ENCODE data around the gene NR1H4. TPM values are rescaled to one million over a fixed set of nuclear protein-coding genes. Genes with fewer than 3 reads are reported as not detected.

NR1H4 gene
- total and polyA plus RNA-seq, 2 of the 13 experiments (the other 11 are each of a cell fraction or from before 2014, with no cell fraction given), result 27.3 to 114 TPM

DNA sequence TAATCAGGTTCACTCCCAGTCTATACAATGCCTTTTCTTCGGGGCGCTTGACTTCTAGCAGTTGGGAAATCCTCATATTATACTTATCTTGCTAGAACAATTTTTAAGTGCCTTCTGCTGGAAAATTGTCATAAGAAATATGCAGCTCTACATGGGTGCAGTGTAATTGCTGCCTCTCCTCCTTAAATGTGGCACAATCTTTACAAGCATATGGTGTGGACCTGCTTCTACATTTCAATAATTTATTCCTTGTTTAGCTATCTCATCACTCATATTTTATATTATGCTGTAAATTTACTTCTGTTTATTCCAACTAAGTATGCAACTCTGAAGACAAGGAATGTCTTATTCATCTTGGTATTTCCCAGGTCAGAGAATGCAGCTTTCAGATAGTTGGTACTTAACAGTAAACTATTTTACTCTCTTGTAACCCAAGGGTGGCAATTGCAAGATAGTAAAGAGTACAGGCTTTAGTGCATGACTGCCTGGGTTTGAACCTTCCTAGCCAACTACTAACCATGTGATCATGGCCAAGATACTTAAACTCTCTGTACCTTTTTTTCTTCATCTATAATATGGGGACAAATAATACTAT, 56.2 kb downstream of the NR1H4 start:
- no peaks in the 10 kb centered on the region for H3K27me3 ChIP-seq (ENCODE audit: control insufficient read depth in 1 of 2, insufficient read depth in 2 of 2, low read length in 2 of 2)
- TF ChIP-seq, protein P1, sequence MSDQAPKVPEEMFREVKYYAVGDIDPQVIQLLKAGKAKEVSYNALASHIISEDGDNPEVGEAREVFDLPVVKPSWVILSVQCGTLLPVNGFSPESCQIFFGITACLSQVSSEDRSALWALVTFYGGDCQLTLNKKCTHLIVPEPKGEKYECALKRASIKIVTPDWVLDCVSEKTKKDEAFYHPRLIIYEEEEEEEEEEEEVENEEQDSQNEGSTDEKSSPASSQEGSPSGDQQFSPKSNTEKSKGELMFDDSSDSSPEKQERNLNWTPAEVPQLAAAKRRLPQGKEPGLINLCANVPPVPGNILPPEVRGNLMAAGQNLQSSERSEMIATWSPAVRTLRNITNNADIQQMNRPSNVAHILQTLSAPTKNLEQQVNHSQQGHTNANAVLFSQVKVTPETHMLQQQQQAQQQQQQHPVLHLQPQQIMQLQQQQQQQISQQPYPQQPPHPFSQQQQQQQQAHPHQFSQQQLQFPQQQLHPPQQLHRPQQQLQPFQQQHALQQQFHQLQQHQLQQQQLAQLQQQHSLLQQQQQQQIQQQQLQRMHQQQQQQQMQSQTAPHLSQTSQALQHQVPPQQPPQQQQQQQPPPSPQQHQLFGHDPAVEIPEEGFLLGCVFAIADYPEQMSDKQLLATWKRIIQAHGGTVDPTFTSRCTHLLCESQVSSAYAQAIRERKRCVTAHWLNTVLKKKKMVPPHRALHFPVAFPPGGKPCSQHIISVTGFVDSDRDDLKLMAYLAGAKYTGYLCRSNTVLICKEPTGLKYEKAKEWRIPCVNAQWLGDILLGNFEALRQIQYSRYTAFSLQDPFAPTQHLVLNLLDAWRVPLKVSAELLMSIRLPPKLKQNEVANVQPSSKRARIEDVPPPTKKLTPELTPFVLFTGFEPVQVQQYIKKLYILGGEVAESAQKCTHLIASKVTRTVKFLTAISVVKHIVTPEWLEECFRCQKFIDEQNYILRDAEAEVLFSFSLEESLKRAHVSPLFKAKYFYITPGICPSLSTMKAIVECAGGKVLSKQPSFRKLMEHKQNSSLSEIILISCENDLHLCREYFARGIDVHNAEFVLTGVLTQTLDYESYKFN (CRISPR knock-in tag; conservative IDR thresholded peaks at IDR 0.05), result no peak
- no peak for TF ChIP-seq NFRKB (IDR thresholded peaks at IDR 0.05)
- DNase-seq (ENCODE audit: low spot score), result no peak

GRCh38 chr12:100533376-100533775, 59.7 kb downstream of the NR1H4 start:
- WGBS (ENCODE audit: low lambda C conversion rate), result 96% methylated on average over 3 of the region's 3 CpGs
- Histone ChIP-seq H3K4me3 (replicated peaks in 1 of 3; ENCODE audit: insufficient read depth in 1 of 3, low read depth in 2 of 3, low read length in 3 of 3) (no peak overlapping the region), H4K20me1 (ENCODE audit: insufficient read depth, low read length) (no peaks in the 10 kb centered on the region), H2AFZ (ENCODE audit: low read length) (no peak overlapping the region), H3K4me1 (ENCODE audit: insufficient read depth, low read length) (no peaks in the 10 kb centered on the region), H3K27ac (ENCODE audit: extremely low read length, insufficient read depth, low read length) (no peak overlapping the region), H3K4me2 (ENCODE audit: low read depth, low read length) (no peak overlapping the region), H3K9me3 (ENCODE audit: low read length) (no peaks in the 10 kb centered on the region), H3K36me3 (replicated peaks in 1 of 2; ENCODE audit: control insufficient read depth in 1 of 2, insufficient read depth in 2 of 2, low read length in 2 of 2) (peaks cover 3 to 59% of the 10 kb centered on the region in 2 experiments), H3K79me2 (ENCODE audit: insufficient read depth, low read length) (no peaks in the 10 kb centered on the region), H3K9ac (ENCODE audit: insufficient read depth, low read depth, low read length) (no peak overlapping the region), H3K27me3 (ENCODE audit: control insufficient read depth in 1 of 2, insufficient read depth in 2 of 2, low read length in 2 of 2) (no peaks in the 10 kb centered on the region)
- DNase-seq (ENCODE audit: low spot score) (no peak), ATAC-seq (no peak), FAIRE-seq (no peak)
- ChIA-PET POLR2A (no interaction called here), CTCF (ENCODE audit: low intra/inter-chr PET ratio, low total read pairs) (no interaction called here)
- no TSS peak for BruUV-seq (replicated peaks)
- intact Hi-C loops (cut with micrococcal nuclease; ENCODE audit: unreplicated experiment) (no loop called here), in situ Hi-C loops (cut with HindIII; ENCODE audit: extremely low pct_ligation_motif_present, low pct_unique_long_range_greater_than_20kb) (no loop called here)
- TF ChIP-seq FOXP4 (CRISPR knock-in tag; IDR thresholded peaks at IDR 0.05) (no peak), RELA (CRISPR knock-in tag; IDR thresholded peaks at IDR 0.05) (no peak), ZNF878 (CRISPR knock-in tag; IDR thresholded peaks at IDR 0.05) (no peak), MZF1 (CRISPR knock-in tag; IDR thresholded peaks at IDR 0.05; ENCODE audit: borderline replicate concordance) (no peak)
- TF ChIP-seq, protein P2, sequence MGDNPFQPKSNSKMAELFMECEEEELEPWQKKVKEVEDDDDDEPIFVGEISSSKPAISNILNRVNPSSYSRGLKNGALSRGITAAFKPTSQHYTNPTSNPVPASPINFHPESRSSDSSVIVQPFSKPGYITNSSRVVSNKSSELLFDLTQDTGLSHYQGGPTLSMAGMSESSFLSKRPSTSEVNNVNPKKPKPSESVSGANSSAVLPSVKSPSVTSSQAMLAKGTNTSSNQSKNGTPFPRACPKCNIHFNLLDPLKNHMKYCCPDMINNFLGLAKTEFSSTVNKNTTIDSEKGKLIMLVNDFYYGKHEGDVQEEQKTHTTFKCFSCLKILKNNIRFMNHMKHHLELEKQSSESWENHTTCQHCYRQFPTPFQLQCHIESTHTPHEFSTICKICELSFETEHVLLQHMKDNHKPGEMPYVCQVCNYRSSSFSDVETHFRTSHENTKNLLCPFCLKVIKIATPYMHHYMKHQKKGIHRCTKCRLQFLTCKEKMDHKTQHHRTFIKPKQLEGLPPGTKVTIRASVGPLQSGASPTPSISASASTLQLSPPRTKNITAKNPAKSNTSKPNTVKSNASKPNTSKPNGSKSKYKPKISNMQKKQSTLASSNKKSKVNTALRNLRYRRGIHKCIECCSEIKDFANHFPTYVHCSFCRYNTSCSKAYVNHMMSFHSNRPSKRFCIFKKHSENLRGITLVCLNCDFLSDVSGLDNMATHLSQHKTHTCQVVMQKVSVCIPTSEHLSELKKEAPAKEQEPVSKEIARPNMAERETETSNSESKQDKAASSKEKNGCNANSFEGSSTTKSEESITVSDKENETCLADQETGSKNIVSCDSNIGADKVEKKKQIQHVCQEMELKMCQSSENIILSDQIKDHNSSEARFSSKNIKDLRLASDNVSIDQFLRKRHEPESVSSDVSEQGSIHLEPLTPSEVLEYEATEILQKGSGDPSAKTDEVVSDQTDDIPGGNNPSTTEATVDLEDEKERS (CRISPR knock-in tag; IDR thresholded peaks at IDR 0.05), result no peak

More for the DNA sequence above, 56.2 kb downstream of the NR1H4 start:
- Histone ChIP-seq H3K4me2 (ENCODE audit: low read depth, low read length) (no peak overlapping the region), H3K27ac (ENCODE audit: extremely low read length, insufficient read depth, low read length) (no peak overlapping the region), H3K9me3 (ENCODE audit: low read length) (no peaks in the 10 kb centered on the region), H3K4me1 (ENCODE audit: insufficient read depth, low read length) (no peaks in the 10 kb centered on the region), H4K20me1 (ENCODE audit: insufficient read depth, low read length) (no peaks in the 10 kb centered on the region; the same call in 1 of the 2 replicates), H3K4me3 (replicated peaks in 1 of 3; ENCODE audit: insufficient read depth in 1 of 3, low read depth in 2 of 3, low read length in 3 of 3) (no peak overlapping the region), H3K79me2 (ENCODE audit: insufficient read depth, low read length) (peaks cover 6% of the 10 kb centered on the region), H3K36me3 (replicated peaks in 1 of 2; ENCODE audit: control insufficient read depth in 1 of 2, insufficient read depth in 2 of 2, low read length in 2 of 2) (peaks cover 2 to 65% of the 10 kb centered on the region in 2 experiments; a peak in 4 of 5 replicates), H3K9ac (ENCODE audit: insufficient read depth, low read depth, low read length) (no peak overlapping the region), H2AFZ (ENCODE audit: low read length) (no peak overlapping the region)
- ChIA-PET CTCF (ENCODE audit: low intra/inter-chr PET ratio, low total read pairs) (no interaction called here), POLR2A (no interaction called here)
- BruUV-seq (replicated peaks), result no TSS peak
- FAIRE-seq, result no peak
- in situ Hi-C loops (cut with HindIII; ENCODE audit: extremely low pct_ligation_motif_present, low pct_unique_long_range_greater_than_20kb), result no loop called here
- WGBS (ENCODE audit: low lambda C conversion rate), result 97% methylated on average over 2 of the region's 2 CpGs
- intact Hi-C loops (cut with micrococcal nuclease; ENCODE audit: unreplicated experiment), result no loop called here
- ATAC-seq, result no peak
